T-cell (primary cell): ENCODE data around the gene SLC38A7. TPM values are rescaled to one million over a fixed set of nuclear protein-coding genes. Genes with fewer than 3 reads are reported as not detected.
"Not testable (repeated sequence)": the region's sequence is repeated elsewhere in the genome, so short reads cannot be mapped to it uniquely, and the experiment has no call there.

Source experiments
- ATAC-seq, 4 experiments: fragments of 200-7000 bp in 3 of 4; fragments of 150-1000 bp in 1 of 4; cut with Tn5 transposase; replicated peaks in 1 of 4; 1 replicate in 3 of 4; 2 replicates in 1 of 4; pipeline ENCODE4 v1.10.0; 2021; ENCODE audit warnings: moderate library complexity in 3 of 4, mild to moderate bottlenecking in 2 of 4, moderate number of reproducible peaks in 1 of 4
- CTCF ChIA-PET, 2 donors: fragments of 300-600 bp; sonication (Branson Sonifier 250); formaldehyde crosslinking; loops; one replicate each; lab custom pipeline; 2022; ENCODE audit warnings: antibody characterized with exemption in 2 of 2; lab: Charles Lee
- POLR2A ChIA-PET, 2 donors: fragments of 300-600 bp; sonication (Branson Sonifier 250); formaldehyde crosslinking; loops; one replicate each; lab custom pipeline; 2022; ENCODE audit warnings: antibody characterized with exemption in 2 of 2; lab: Charles Lee
- DNase-seq, 35 experiments: peaks; one replicate each; pipeline versions ENCODE4 v3.0.0 to v3.0.0-alpha.2; 2013 to 2023
- H3K27ac ChIP-seq: one replicate; pipeline ENCODE4 v1.5.1; 2013; ENCODE audit warnings: low read length
- H3K27me3 ChIP-seq, 2 experiments: replicated peaks in 1 of 2; 1 replicate in 1 of 2; 2 replicates in 1 of 2; pipeline versions ENCODE4 v1.6.1 to v1.7.0; 2013; ENCODE audit warnings: low read length in 1 of 2, mixed read lengths in 1 of 2; ENCODE audit not compliant: control insufficient read depth in 2 of 2, insufficient read depth in 2 of 2; ENCODE audit errors: extremely low read depth in 1 of 2
- H3K36me3 ChIP-seq, 2 donors: 1 replicate in 1 of 2; 2 replicates in 1 of 2; pipeline versions ENCODE4 v1.6.1 to v1.7.0; 2013; ENCODE audit warnings: low read length in 1 of 2; ENCODE audit not compliant: control insufficient read depth in 2 of 2, insufficient read depth in 1 of 2; ENCODE audit errors: extremely low read depth in 1 of 2
- H3K4me1 ChIP-seq, 2 experiments: 1 replicate in 1 of 2; 2 replicates in 1 of 2; pipeline versions ENCODE4 v1.6.1 to v1.7.0; 2013; ENCODE audit warnings: low read length in 2 of 2, mixed read lengths in 1 of 2; ENCODE audit not compliant: insufficient read depth in 2 of 2, control insufficient read depth in 1 of 2; ENCODE audit errors: extremely low read depth in 1 of 2
- H3K4me3 ChIP-seq, 2 donors: 1 replicate in 1 of 2; 2 replicates in 1 of 2; pipeline versions ENCODE4 v1.5.1 to v1.7.0; 2013; ENCODE audit warnings: mild to moderate bottlenecking in 2 of 2, low read length in 1 of 2, moderate library complexity in 1 of 2; ENCODE audit not compliant: control insufficient read depth in 1 of 2; ENCODE audit errors: extremely low read depth in 1 of 2
- H3K9me3 ChIP-seq: 2 replicates; pipeline ENCODE4 v1.7.0; 2013
- H3K27ac Mint-ChIP-seq, 2 donors: one replicate each; pipeline ENCODE4 v1.8.0; 2020 to 2021; ENCODE audit warnings: mild to moderate bottlenecking in 2 of 2, mixed read lengths in 2 of 2
- H3K27me3 Mint-ChIP-seq, 2 donors: one replicate each; pipeline ENCODE4 v1.8.0; 2021 to 2022; ENCODE audit warnings: mixed read lengths in 2 of 2
- H3K36me3 Mint-ChIP-seq: one replicate; pipeline ENCODE4 v1.8.0; 2021; ENCODE audit warnings: mixed read lengths
- H3K4me1 Mint-ChIP-seq, 3 donors: one replicate each; pipeline ENCODE4 v1.8.0; 2020 to 2022; ENCODE audit warnings: mixed read lengths in 3 of 3, mild to moderate bottlenecking in 1 of 3
- H3K4me3 Mint-ChIP-seq, 3 donors: one replicate each; pipeline ENCODE4 v1.8.0; 2020 to 2022; ENCODE audit warnings: mild to moderate bottlenecking in 3 of 3, mixed read lengths in 3 of 3, moderate library complexity in 3 of 3
- H3K9me3 Mint-ChIP-seq, 3 donors: one replicate each; pipeline ENCODE4 v1.8.0; 2020 to 2022; ENCODE audit warnings: mixed read lengths in 3 of 3
- WGBS: methylation state at CpG from one replicate; pipeline ENCODE4 v1.1.5; 2013; ENCODE audit warnings: missing lambda C conversion rate; ENCODE audit not compliant: insufficient coverage; 5-methylcytosine and 5-hydroxymethylcytosine counted together
- total RNA-seq, 35 experiments: library from RNA in 6 of 35; stranded (reverse) in 6 of 35; fragments of 120-200 nt in 1 of 35; gene quantifications; one replicate each; pipeline versions ENCODE4 v1.2.1 to v1.2.4 and lab custom pipeline; 2013 to 2026

Gene SLC38A7
- total RNA-seq, 5 donors from 2014 or later (not counting 1 experiment from before 2014, with no cell fraction given) = 7.7 to 15.5 (median 13.4) TPM

- no peak for DNase-seq
- H3K4me3 Mint-ChIP-seq = no peak overlapping the region
- H3K9me3 ChIP-seq = no peaks in the 10 kb centered on the region
- no peaks in the 10 kb centered on the region for H3K27me3 ChIP-seq
- ChIA-PET POLR2A (interaction anchor here in 1 of 2 donors (0.7 kb wide), 1 partner anchor 1076 kb away, joined by 3 read pairs; no protein-coding TSS in a partner anchor), CTCF (no interaction called here)
- H3K4me3 ChIP-seq = no peak overlapping the region
- peaks cover 5 to 6% of the 10 kb centered on the region in 2 donors for H3K36me3 ChIP-seq
- 88% methylated on average over 7 of the region's 8 CpGs for WGBS
- no peaks in the 10 kb centered on the region for H3K9me3 Mint-ChIP-seq
- H3K27me3 Mint-ChIP-seq = no peaks in the 10 kb centered on the region
- no peak overlapping the region for H3K27ac ChIP-seq
- H3K4me1 Mint-ChIP-seq = no peaks in the 10 kb centered on the region
- no peak for ATAC-seq
- no peaks in the 10 kb centered on the region for H3K4me1 ChIP-seq
- peaks cover 22% of the 10 kb centered on the region for H3K36me3 Mint-ChIP-seq
- no peak overlapping the region for H3K27ac Mint-ChIP-seq
Observed at GRCh38 chr16:58665200-58665599, 19.4 kb downstream of the SLC38A7 start.

GRCh38 chr16:58661199-58661830 lies 23.3 kb downstream of the SLC38A7 start:
- whole genome bisulfite sequencing = 52% methylated on average over 12 of the region's 12 CpGs

GRCh38 chr16:58659911-58660310 lies 24.7 kb downstream of the SLC38A7 start:
- H3K36me3 Mint-ChIP-seq, ATAC-seq, H3K27me3 ChIP-seq, H3K36me3 ChIP-seq, H3K27ac ChIP-seq, POLR2A ChIA-PET, H3K4me1 ChIP-seq, H3K27ac Mint-ChIP-seq, CTCF ChIA-PET, H3K4me1 Mint-ChIP-seq, H3K27me3 Mint-ChIP-seq, H3K9me3 Mint-ChIP-seq, DNase-seq, H3K4me3 Mint-ChIP-seq, H3K9me3 ChIP-seq, H3K4me3 ChIP-seq: not testable (repeated sequence)
- 98% methylated on average over 8 of the region's 11 CpGs for WGBS

More at GRCh38 chr16:58661199-58661830, 23.3 kb downstream of the SLC38A7 start:
- Histone ChIP-seq H3K27ac (no peak overlapping the region), H3K4me1 (no peaks in the 10 kb centered on the region), H3K9me3 (no peaks in the 10 kb centered on the region), H3K27me3 (peaks cover 0 to 2% of the 10 kb centered on the region in 2 experiments), H3K36me3 (peaks cover 0 to 2% of the 10 kb centered on the region in 2 donors), H3K4me3 (no peak overlapping the region)
- ChIA-PET CTCF (interaction anchor here in 1 of 2 donors (0.8 to 1.0 kb wide), 2 partner anchors 73 to 150 kb away, joined by 3 read pairs; no protein-coding TSS in a partner anchor), POLR2A (no interaction called here)
- H3K4me1 Mint-ChIP-seq = no peaks in the 10 kb centered on the region
- no peaks in the 10 kb centered on the region for H3K27me3 Mint-ChIP-seq
- H3K36me3 Mint-ChIP-seq = peaks cover 4% of the 10 kb centered on the region
- H3K27ac Mint-ChIP-seq = no peak overlapping the region
- no peak overlapping the region for H3K4me3 Mint-ChIP-seq
- DNase-seq (peak in 1 of 35 experiments; percentile 45), ATAC-seq (peak in 3 of 4 experiments; percentile 22 to 53 (median 33))
- no peaks in the 10 kb centered on the region for H3K9me3 Mint-ChIP-seq

- no peak for DNase-seq
- no CpG with 5 or more reads among the region's 3 CpGs for WGBS
- no peaks in the 10 kb centered on the region for H3K36me3 ChIP-seq
- no peak overlapping the region for H3K27ac ChIP-seq
- H3K27me3 ChIP-seq = peaks cover 0 to 5% of the 10 kb centered on the region in 2 experiments
- H3K9me3 ChIP-seq = no peaks in the 10 kb centered on the region
- H3K4me3 ChIP-seq = no peak overlapping the region
- CTCF ChIA-PET = no interaction called here
- Mint-ChIP-seq H3K36me3 (no peaks in the 10 kb centered on the region), H3K4me3 (no peak overlapping the region), H3K27me3 (peaks cover 0 to 5% of the 10 kb centered on the region in 2 donors), H3K27ac (no peak overlapping the region), H3K9me3 (no peaks in the 10 kb centered on the region), H3K4me1 (no peaks in the 10 kb centered on the region)
- H3K4me1 ChIP-seq = no peaks in the 10 kb centered on the region
- no peak for ATAC-seq
- POLR2A ChIA-PET = interaction anchor here in 1 of 2 donors (0.5 kb wide), 1 partner anchor 105 kb away, joined by 3 read pairs; no protein-coding TSS in a partner anchor
Observed at GRCh38 chr16:58658796-58659211, 25.8 kb downstream of the SLC38A7 start.

GRCh38 chr16:58656899-58657298 lies 27.7 kb downstream of the SLC38A7 start:
- Mint-ChIP-seq H3K27ac (no peak overlapping the region), H3K36me3 (no peaks in the 10 kb centered on the region), H3K4me3 (no peak overlapping the region), H3K4me1 (no peaks in the 10 kb centered on the region), H3K9me3 (no peaks in the 10 kb centered on the region), H3K27me3 (peaks cover 0 to 7% of the 10 kb centered on the region in 2 donors)
- no peaks in the 10 kb centered on the region for H3K9me3 ChIP-seq
- POLR2A ChIA-PET = interaction anchor here in 1 of 2 donors (0.7 kb wide), 1 partner anchor 1400 kb away, joined by 6 read pairs; no protein-coding TSS in a partner anchor
- ATAC-seq (no peak), DNase-seq (no peak)
- WGBS = 80% methylated on average over 1 of the region's 4 CpGs
- H3K4me1 ChIP-seq = no peaks in the 10 kb centered on the region
- CTCF ChIA-PET = interaction anchor here in 1 of 2 donors (0.7 kb wide), 1 partner anchor 1843 kb away, joined by 3 read pairs; no protein-coding TSS in a partner anchor
- H3K27ac ChIP-seq = no peak overlapping the region
- no peak overlapping the region for H3K4me3 ChIP-seq
- no peaks in the 10 kb centered on the region for H3K36me3 ChIP-seq
- H3K27me3 ChIP-seq = peaks cover 0 to 5% of the 10 kb centered on the region in 2 experiments

GRCh38 chr16:58655215-58655596 lies 29.4 kb downstream of the SLC38A7 start:
- Mint-ChIP-seq H3K27ac (no peak overlapping the region), H3K36me3 (no peaks in the 10 kb centered on the region), H3K4me1 (no peaks in the 10 kb centered on the region), H3K9me3 (no peaks in the 10 kb centered on the region), H3K27me3 (peaks cover 0 to 7% of the 10 kb centered on the region in 2 donors), H3K4me3 (no peak overlapping the region)
- Histone ChIP-seq H3K36me3 (no peaks in the 10 kb centered on the region), H3K4me1 (no peaks in the 10 kb centered on the region), H3K4me3 (no peak overlapping the region), H3K27me3 (peaks cover 0 to 5% of the 10 kb centered on the region in 2 experiments), H3K27ac (no peak overlapping the region), H3K9me3 (no peaks in the 10 kb centered on the region)
- ATAC-seq (no peak), DNase-seq (no peak)
- POLR2A ChIA-PET = no interaction called here
- CTCF ChIA-PET = no interaction called here
- WGBS = 100% methylated on average over 1 of the region's 8 CpGs
